BJ (cell line): ENCODE measurements around the gene MTSS2. TPM values are rescaled to one million over a fixed set of nuclear protein-coding genes. Genes with fewer than 3 reads are reported as not detected.

Experiments
- CTCF ChIA-PET: fragments of 350-600 bp; formaldehyde crosslinking; extraction: SDS; loops from one replicate; lab custom pipeline; 2021; ENCODE audit warnings: antibody characterized with exemption, inconsistent platforms; lab: Yijun Ruan, JAX
- POLR2A ChIA-PET: fragments of 300-600 bp; sonication (Branson Sonifier 250); formaldehyde crosslinking; extraction: SDS; loops from one replicate; lab custom pipeline; 2021; ENCODE audit warnings: antibody characterized with exemption; lab: Charles Lee
- DNase-seq: peaks from one replicate; pipeline ENCODE4 v3.0.0-alpha.2; 2011; ENCODE audit warnings: low read depth
- H3K27me3 ChIP-seq: 2 replicates; pipeline ENCODE4 v1.6.0; 2011; ENCODE audit warnings: low read length; ENCODE audit not compliant: control insufficient read depth, insufficient read depth
- H3K36me3 ChIP-seq: 2 replicates; pipeline ENCODE4 v1.5.1; 2011; ENCODE audit warnings: low read length; ENCODE audit not compliant: control insufficient read depth, insufficient read depth
- H3K4me3 ChIP-seq: 2 replicates; pipeline ENCODE4 v1.5.1; 2011; ENCODE audit warnings: low read depth, mild to moderate bottlenecking, control low read depth, low read length
- CTCF ChIP-seq: IDR thresholded peaks from 2 replicates; pipeline ENCODE4 v1.5.1; 2011; ENCODE audit warnings: low read depth, mild to moderate bottlenecking, control low read depth, inconsistent platforms, low read length, moderate library complexity; ENCODE audit not compliant: insufficient read depth
- polyA plus RNA-seq: library from polyadenylated mRNA; depleted of rRNA; stranded (reverse); fragments of >200 nt; gene quantifications from 2 replicates; pipeline ENCODE4 v1.2.3, GENCODE V29; 2011

MTSS2 gene
- polyA plus RNA-seq, 1 experiment = 170 TPM

GRCh38 chr16:70678121-70678897, 7.5 kb downstream of the MTSS2 start:
- no peak for TF ChIP-seq CTCF
- ChIA-PET POLR2A (no interaction called here), CTCF (interaction anchor here (1.3 to 11.1 kb wide), 6 partner anchors 10 to 93 kb away, joined by 3 to 117 read pairs (median 7); no protein-coding TSS in a partner anchor)
- H3K36me3 ChIP-seq = peaks cover 69% of the 10 kb centered on the region
- H3K27me3 ChIP-seq = no peaks in the 10 kb centered on the region
- no peak for DNase-seq
- H3K4me3 ChIP-seq = no peak overlapping the region

- ChIA-PET CTCF (interaction anchor here (1.9 to 11.1 kb wide), 3 partner anchors 9 to 94 kb away, joined by 7 to 117 read pairs (median 13); no protein-coding TSS in a partner anchor), POLR2A (no interaction called here)
- H3K4me3 ChIP-seq = no peak overlapping the region
- no peaks in the 10 kb centered on the region for H3K27me3 ChIP-seq
- TF ChIP-seq CTCF = no peak
- no peak for DNase-seq
- peaks cover 67% of the 10 kb centered on the region for H3K36me3 ChIP-seq
Measured at GRCh38 chr16:70677499-70678120, 8.2 kb downstream of the MTSS2 start.

GRCh38 chr16:70676675-70677498, 9.0 kb downstream of the MTSS2 start:
- ChIA-PET CTCF (interaction anchor here (0.9 to 11.1 kb wide), 3 partner anchors 10 to 100 kb away, joined by 3 to 117 read pairs (median 5); no protein-coding TSS in a partner anchor), POLR2A (no interaction called here)
- no peak for DNase-seq
- no peak overlapping the region for H3K4me3 ChIP-seq
- no peaks in the 10 kb centered on the region for H3K27me3 ChIP-seq
- H3K36me3 ChIP-seq = peaks cover 64% of the 10 kb centered on the region
- TF ChIP-seq CTCF = no peak

- Histone ChIP-seq H3K36me3 (peaks cover 61% of the 10 kb centered on the region), H3K27me3 (no peaks in the 10 kb centered on the region), H3K4me3 (no peak overlapping the region)
- CTCF ChIA-PET = interaction anchor here (0.9 to 11.1 kb wide), 3 partner anchors 11 to 101 kb away, joined by 3 to 117 read pairs (median 5); no protein-coding TSS in a partner anchor
- TF ChIP-seq CTCF = no peak
- DNase-seq = no peak
- POLR2A ChIA-PET = no interaction called here
Measured at GRCh38 chr16:70675851-70676513, 9.9 kb downstream of the MTSS2 start.
